Osteoblast (primary cell): ENCODE data around the gene MNT. TPM values are rescaled to one million over a fixed set of nuclear protein-coding genes. Genes with fewer than 3 reads are reported as not detected.

Experiments used
- DNase-seq: peaks from one replicate; pipeline ENCODE4 v3.0.0; 2011; ENCODE audit warnings: low spot score, mixed read lengths; ENCODE audit not compliant: insufficient read length; ENCODE audit errors: missing footprints
- H2AFZ ChIP-seq: 2 replicates; pipeline ENCODE4 v1.6.0; 2011; ENCODE audit warnings: mild to moderate bottlenecking, low read length
- H3K27ac ChIP-seq: 2 replicates; pipeline ENCODE4 v1.5.1; 2011; ENCODE audit warnings: mild to moderate bottlenecking, low read depth, low read length, moderate library complexity
- H3K27me3 ChIP-seq: 2 replicates; pipeline ENCODE4 v1.6.0; 2012; ENCODE audit warnings: mild to moderate bottlenecking, control low read depth, inconsistent platforms, low read length, moderate library complexity; ENCODE audit not compliant: insufficient read depth
- H3K36me3 ChIP-seq: 2 replicates; pipeline ENCODE4 v1.5.1; 2011; ENCODE audit warnings: mild to moderate bottlenecking, low read length, control low read depth, moderate library complexity; ENCODE audit not compliant: insufficient read depth
- H3K4me1 ChIP-seq: 2 replicates; pipeline ENCODE4 v1.5.1; 2011; ENCODE audit warnings: mild to moderate bottlenecking, low read length, control low read depth, moderate library complexity; ENCODE audit not compliant: insufficient read depth
- H3K4me2 ChIP-seq: 2 replicates; pipeline ENCODE4 v1.6.0; 2011; ENCODE audit warnings: mild to moderate bottlenecking, low read length; ENCODE audit not compliant: insufficient read depth
- H3K4me3 ChIP-seq: fragments of 200-600 bp; sonication (generic); 3 replicates; pipeline ENCODE4 v1.5.1; 2012; ENCODE audit warnings: mild to moderate bottlenecking, low read length, inconsistent platforms; ENCODE audit not compliant: insufficient read depth
- H3K79me2 ChIP-seq: 2 replicates; pipeline ENCODE4 v1.6.0; 2012; ENCODE audit warnings: mild to moderate bottlenecking, low read length, control low read depth, inconsistent platforms; ENCODE audit not compliant: insufficient read depth
- H3K9me3 ChIP-seq: 2 replicates; pipeline ENCODE4 v1.5.1; 2011; ENCODE audit warnings: low read depth, low read length, control low read depth
- H4K20me1 ChIP-seq: 2 replicates; pipeline ENCODE4 v1.6.0; 2012; ENCODE audit warnings: mild to moderate bottlenecking, low read length, control low read depth; ENCODE audit not compliant: insufficient read depth
- CTCF ChIP-seq: IDR thresholded peaks from 2 replicates; pipeline ENCODE4 v1.5.1; 2011; ENCODE audit warnings: mild to moderate bottlenecking, low read depth, low read length, moderate library complexity; ENCODE audit errors: extremely low read depth
- total RNA-seq: library from RNA; depleted of rRNA; stranded (reverse); fragments of >200 nt; gene quantifications from 2 replicates; pipeline ENCODE4 v1.2.3, GENCODE V29; 2012

The MNT gene
- total RNA-seq, 1 donor: 12.3 TPM

- peaks cover 12% of the 10 kb centered on the region for H3K4me1 ChIP-seq
- no peak overlapping the region for H2AFZ ChIP-seq
- peaks cover 23% of the 10 kb centered on the region for H4K20me1 ChIP-seq
- no peak overlapping the region for H3K27ac ChIP-seq
- peaks cover 10% of the 10 kb centered on the region for H3K36me3 ChIP-seq
- no peaks in the 10 kb centered on the region for H3K9me3 ChIP-seq
- H3K79me2 ChIP-seq: no peaks in the 10 kb centered on the region
- no peaks in the 10 kb centered on the region for H3K27me3 ChIP-seq
- H3K4me2 ChIP-seq: peak overlapping the region; percentile 8
- no peak for TF ChIP-seq CTCF
- DNase-seq: peak; percentile 97
- H3K4me3 ChIP-seq: no peak overlapping the region
These were observed 52.8 kb downstream of the MNT start for GRCh38 chr17:2347805-2348685.

DNA sequence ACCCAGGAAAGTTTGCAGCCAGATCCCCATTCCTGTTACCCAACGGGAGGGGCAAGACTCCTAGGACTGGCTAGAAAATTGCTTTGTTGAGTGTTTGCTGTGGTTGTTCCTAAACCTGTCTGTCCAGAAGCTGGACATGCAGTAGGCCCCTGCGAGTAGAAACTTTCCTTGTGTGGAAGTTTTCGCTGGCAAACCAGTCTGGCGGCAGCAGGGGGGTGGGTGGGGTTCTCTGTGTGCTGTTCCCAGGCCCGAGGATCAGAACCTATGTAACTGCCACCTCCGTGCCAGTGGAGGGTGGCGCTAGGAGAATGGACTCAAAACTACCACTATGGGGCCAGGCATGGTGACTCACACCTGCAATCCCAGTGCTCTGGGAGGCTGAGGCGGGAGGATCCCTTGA lies 54.4 kb downstream of the MNT start:
- no peak overlapping the region for H2AFZ ChIP-seq
- H3K36me3 ChIP-seq: peaks cover 10% of the 10 kb centered on the region
- DNase-seq: peak; percentile 27
- H3K4me3 ChIP-seq: no peak overlapping the region
- H3K9me3 ChIP-seq: no peaks in the 10 kb centered on the region
- H3K27me3 ChIP-seq: no peaks in the 10 kb centered on the region
- no peaks in the 10 kb centered on the region for H3K79me2 ChIP-seq
- H3K4me2 ChIP-seq: no peak overlapping the region
- peaks cover 12% of the 10 kb centered on the region for H3K4me1 ChIP-seq
- TF ChIP-seq CTCF: no peak
- H4K20me1 ChIP-seq: peaks cover 19% of the 10 kb centered on the region
- H3K27ac ChIP-seq: no peak overlapping the region

DNA sequence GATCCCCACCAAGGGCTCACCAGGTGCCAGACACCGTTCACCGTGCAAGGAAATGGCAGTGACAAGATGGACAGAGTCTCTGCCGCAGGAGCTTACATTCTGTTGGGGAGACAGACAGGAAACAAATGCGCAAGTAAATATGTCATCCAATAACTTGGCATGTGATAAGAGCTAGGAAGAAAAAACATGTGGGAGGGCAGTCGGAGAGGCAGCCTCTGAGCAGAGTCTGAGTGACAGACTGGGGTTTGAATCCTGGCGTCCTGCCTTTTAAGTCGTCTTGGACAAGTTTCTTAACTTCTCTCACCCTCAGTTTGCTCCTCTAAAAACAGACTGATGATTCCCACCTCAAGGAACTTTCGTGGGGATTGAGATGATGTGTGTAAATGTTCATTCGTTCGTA lies 56.3 kb downstream of the MNT start:
- Histone ChIP-seq H4K20me1 (peaks cover 25% of the 10 kb centered on the region), H3K4me1 (peaks cover 12% of the 10 kb centered on the region), H3K27me3 (no peaks in the 10 kb centered on the region), H3K27ac (no peak overlapping the region), H3K4me2 (no peak overlapping the region), H3K79me2 (no peaks in the 10 kb centered on the region), H2AFZ (no peak overlapping the region), H3K4me3 (no peak overlapping the region), H3K9me3 (no peaks in the 10 kb centered on the region), H3K36me3 (peaks cover 10% of the 10 kb centered on the region)
- no peak for TF ChIP-seq CTCF
- peak; percentile 44 for DNase-seq

DNA sequence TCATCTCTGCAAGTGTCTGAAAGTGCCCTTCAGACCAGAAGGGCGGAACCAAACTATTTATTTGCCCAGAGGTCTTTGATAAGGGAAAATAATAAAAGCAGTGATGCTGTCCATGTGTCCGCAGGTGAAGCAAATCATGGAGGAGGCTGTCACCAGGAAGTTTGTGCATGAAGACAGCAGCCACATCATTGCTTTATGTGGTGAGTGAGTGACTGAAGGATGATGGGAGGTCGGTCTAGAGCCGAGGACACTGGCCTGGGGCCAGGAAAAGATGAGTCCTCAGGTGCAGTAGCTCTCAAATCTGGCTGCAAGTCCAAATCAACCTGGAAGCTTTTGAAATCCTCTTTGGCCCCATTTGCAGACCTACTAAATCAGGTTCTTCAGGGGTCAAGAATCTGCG lies 57.4 kb downstream of the MNT start:
- Histone ChIP-seq H3K4me1 (peaks cover 12% of the 10 kb centered on the region), H3K36me3 (peaks cover 10% of the 10 kb centered on the region), H3K4me2 (no peak overlapping the region), H2AFZ (no peak overlapping the region), H3K9me3 (no peaks in the 10 kb centered on the region), H3K4me3 (no peak overlapping the region), H4K20me1 (peaks cover 23% of the 10 kb centered on the region), H3K27ac (no peak overlapping the region), H3K79me2 (peaks cover 5% of the 10 kb centered on the region), H3K27me3 (no peaks in the 10 kb centered on the region)
- DNase-seq: peak; percentile 41
- no peak for TF ChIP-seq CTCF
